ENCODE measurements around the gene PEX11G. TPM values are rescaled to one million over a fixed set of nuclear protein-coding genes. Genes with fewer than 3 reads are reported as not detected.
"Not testable (repeated sequence)": the region's sequence is repeated elsewhere in the genome, so short reads cannot be mapped to it uniquely, and the experiment has no call there.

The PEX11G gene
- polyA plus RNA-seq, 4 donors = 5.8 to 9.2 (median 7.9) TPM

GRCh38 chr19:7441468-7442146, 47.2 kb downstream of the PEX11G start:
- DNase-seq (ENCODE audit: low read depth in 4 of 4, low spot score in 2 of 4) = no peak

DNA sequence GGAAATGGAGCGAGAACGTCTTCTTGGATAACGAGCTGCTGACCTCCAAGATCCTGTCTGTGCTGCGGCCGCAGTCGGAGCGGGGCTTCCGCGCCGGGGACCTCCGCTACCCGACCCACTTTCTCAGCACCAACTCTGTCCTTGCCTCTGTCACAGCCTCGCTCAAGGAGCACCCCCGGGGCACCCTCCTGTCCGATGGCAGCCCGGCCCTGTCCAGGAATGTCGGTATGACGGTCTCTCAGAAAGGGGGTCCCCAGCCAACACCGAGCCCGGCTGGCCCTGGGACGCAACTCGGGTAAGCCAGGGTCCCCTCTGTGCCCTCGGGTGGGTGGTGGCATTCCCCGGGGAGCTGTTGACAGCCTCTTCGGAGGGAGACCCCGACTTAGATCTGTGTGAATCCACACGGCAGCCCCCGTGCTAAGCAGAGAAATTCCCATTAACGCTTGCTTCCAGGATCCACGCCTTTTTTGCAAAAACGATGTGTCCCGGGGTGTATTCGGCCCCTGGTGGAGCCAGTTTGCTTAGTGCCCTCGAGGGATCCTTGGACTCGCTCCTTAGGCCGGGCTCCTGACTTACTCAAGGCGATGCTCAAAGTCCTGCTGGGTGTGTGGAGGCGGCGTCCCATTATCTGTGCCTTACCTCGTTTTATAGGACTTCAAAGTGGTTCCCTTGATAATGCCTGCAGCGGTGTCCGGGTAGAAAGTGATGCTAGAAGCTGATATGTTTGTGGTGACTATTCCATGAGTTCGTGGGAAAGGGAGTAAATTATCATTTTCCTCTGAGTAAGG, 48.5 kb downstream of the PEX11G start:
- no peak for DNase-seq (ENCODE audit: low read depth in 4 of 4, low spot score in 2 of 4)

DNA sequence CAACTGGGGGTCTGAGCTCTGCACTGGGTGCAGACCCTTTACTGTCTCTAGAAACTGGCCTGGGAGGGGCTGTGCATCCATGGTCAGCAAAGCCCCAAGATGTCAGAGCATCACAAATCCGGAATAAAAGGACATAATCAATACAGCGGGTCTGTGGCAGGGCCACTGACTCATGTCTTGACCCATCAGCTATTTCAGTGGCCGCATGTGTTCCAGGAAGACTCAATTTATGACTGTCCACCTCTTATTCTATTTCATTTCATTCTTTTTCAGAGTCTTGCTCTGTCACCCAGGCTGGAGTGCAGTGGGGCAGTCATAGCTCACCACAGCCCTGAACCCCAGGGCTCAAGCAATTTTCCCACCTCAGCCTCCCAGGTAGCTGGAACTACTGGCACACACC, 53.2 kb downstream of the PEX11G start:
- no peak for DNase-seq (ENCODE audit: low read depth in 4 of 4, low spot score in 2 of 4)

- no peak for DNase-seq (ENCODE audit: low read depth in 4 of 4, low spot score in 2 of 4)
Measured at GRCh38 chr19:7434391-7434790, 54.4 kb downstream of the PEX11G start.

DNA sequence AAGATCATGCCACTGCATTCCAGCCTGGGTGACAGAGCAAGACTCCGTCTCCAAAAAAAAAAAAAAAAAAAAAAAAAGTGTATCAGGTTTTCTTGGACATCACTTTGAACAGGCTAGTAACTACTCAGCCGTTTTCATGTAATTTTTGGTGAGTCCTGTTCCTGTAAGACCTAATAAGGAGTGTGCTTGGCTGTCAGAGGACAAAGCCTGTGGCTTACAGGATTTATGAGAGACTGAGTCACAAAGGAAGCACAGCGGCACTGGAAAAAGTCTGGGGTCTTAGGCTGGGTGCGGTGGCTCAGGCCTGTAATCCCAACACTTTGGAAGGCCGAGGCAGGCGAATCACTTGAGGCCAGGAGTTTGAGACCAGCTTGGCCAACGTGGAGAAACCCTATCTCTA, 55.4 kb downstream of the PEX11G start:
- DNase-seq (ENCODE audit: low read depth in 4 of 4, low spot score in 2 of 4) = not testable (repeated sequence)

DNA sequence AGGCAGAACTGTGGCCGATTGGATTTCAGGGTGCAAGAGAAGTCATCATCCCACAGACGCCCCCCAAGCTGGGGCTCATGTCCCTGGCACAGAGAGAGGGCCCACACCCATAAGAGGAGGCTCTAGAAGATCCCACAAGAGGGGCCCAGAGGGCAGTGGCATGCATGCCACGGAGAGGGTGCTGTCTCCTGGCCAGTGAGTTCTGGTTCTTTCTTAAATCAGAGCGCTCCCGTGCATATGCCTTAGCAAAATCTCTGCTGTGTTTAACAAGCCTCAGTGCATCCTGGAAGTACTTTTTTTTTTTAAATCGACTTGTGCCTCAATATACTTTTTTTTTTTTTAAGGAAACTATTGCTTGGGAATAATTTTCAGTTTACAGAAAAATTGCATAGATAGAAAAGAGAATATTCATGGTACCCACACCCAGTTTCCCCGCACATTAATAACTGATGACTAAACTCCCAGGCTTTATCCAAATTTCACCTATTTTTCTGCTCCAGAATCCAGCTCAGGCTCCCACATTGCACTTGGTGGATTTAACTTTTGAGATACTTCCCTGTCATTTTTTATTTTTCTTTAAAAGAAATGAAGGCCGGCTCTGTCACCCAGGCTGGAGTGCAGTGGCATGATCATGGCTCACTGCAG, 59.1 kb downstream of the PEX11G start:
- DNase-seq (ENCODE audit: low read depth in 4 of 4, low spot score in 2 of 4) = no peak

DNA sequence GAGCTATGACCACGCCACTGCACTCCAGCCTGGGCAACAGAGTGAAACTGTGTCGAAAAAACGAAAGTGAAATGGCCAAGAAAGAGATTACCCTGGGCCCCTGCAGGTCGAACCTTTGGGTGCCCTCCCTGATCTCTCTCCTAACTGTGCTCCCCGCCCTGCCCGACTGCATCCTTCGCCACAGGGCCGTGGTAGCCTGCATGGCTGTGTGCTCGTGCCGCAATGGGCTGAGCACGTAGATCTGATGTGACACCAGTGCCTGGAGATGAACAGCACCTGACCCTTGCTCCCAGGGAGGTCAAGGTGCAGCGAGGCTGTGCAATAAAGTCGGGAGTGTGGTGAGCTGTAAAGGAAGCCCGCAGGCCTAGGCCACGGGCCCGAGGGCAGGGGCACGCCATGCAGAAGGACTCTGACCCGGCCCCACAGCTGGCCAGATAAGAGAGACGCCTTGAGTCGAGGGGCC, 60.2 kb downstream of the PEX11G start:
- no peak for DNase-seq (ENCODE audit: low read depth in 4 of 4, low spot score in 2 of 4)

DNA sequence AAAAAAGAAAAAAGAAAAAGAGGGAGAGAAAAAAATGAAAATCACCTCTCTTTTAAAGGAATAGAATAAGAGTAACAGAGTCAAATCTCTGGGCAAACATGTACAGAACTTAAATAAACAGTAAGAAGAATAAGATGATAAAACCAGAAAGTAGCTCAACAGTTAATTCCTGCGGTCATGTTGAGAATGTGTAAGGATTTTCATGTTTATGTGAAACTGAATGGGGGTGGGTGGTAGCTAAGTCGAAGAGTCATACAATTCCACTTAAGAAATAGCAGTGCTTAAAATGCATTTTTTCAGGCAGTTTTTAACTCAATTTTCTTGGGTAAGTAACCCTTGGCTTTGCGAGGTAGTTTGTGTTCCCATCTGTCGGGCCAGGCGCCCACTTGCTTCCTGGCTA, 60.9 kb downstream of the PEX11G start:
- DNase-seq (ENCODE audit: low read depth in 4 of 4, low spot score in 2 of 4) = no peak

DNA sequence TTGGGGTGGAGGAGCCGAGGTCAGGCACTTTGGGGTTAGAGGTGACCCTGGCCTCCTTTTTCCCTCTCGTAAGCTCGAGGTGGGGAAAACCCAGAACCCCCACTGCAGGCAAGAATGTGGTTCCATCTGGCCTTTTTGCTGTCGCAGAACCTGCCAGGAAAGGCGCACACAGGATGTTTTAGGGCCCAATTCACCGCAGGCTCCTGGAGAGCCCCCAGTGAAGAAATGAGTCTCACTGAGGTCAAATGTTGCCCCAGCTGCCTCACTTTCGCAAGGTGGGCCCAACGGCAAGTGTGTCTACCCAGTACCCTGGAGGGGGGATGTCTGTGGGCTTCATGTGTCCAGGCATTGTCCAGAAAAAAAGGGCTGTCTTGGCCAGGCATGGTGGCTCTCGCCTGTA, 61.8 kb downstream of the PEX11G start:
- DNase-seq (ENCODE audit: low read depth in 4 of 4, low spot score in 2 of 4) = no peak

Other genes starting within 250 kb of the PEX11G start
- 10 to 100 TPM; 23.3 to 35.3 (median 28.7) TPM for gene INSR, start 194.6 kb downstream of the PEX11G start, polyA plus RNA-seq (ENCODE audit: insufficient read length in 4 of 4)
- 10 to 100 TPM; 27.5 to 38.4 (median 35.2) TPM for gene ARHGEF18, start 140.1 kb downstream of the PEX11G start, polyA plus RNA-seq (ENCODE audit: insufficient read length in 4 of 4)
- gene ZNF358, start 27.1 kb upstream of the PEX11G start, polyA plus RNA-seq (ENCODE audit: insufficient read length in 4 of 4) = 10 to 100 TPM; 33.2 to 76.0 (median 60.3) TPM
- 10 to 100 TPM; 12.3 to 24.0 (median 18.8) TPM for gene MCOLN1, start 33.6 kb upstream of the PEX11G start, polyA plus RNA-seq (ENCODE audit: insufficient read length in 4 of 4)
- gene PNPLA6, start 46.7 kb upstream of the PEX11G start, polyA plus RNA-seq (ENCODE audit: insufficient read length in 4 of 4) = 10 to 100 TPM; 30.6 to 59.3 (median 44.3) TPM
- 10 to 100 TPM; 12.3 to 30.3 (median 22.0) TPM for gene CAMSAP3, start 106.8 kb upstream of the PEX11G start, polyA plus RNA-seq (ENCODE audit: insufficient read length in 4 of 4)
- gene XAB2, start 140.5 kb upstream of the PEX11G start, polyA plus RNA-seq (ENCODE audit: insufficient read length in 4 of 4) = 10 to 100 TPM; 31.4 to 47.9 (median 42.1) TPM
- gene PET100, start 140.8 kb upstream of the PEX11G start, polyA plus RNA-seq (ENCODE audit: insufficient read length in 4 of 4) = 100 to 1,000 TPM in 3 of 4 donors, 10 to 100 TPM in 1; 99.2 to 131 (median 118) TPM
- gene PCP2, start 144.7 kb upstream of the PEX11G start, polyA plus RNA-seq (ENCODE audit: insufficient read length in 4 of 4) = 1 to 10 TPM in 3 of 4 donors, under 1 TPM in 1; 0.54 to 2.8 (median 1.5) TPM
- gene STXBP2, start 148.1 kb upstream of the PEX11G start, polyA plus RNA-seq (ENCODE audit: insufficient read length in 4 of 4) = 10 to 100 TPM; 58.7 to 87.6 (median 73.3) TPM
- 1 to 10 TPM in 2 of 4 donors, under 1 TPM in 2; 0.71 to 2.7 (median 1.7) TPM for gene RETN, start 180.0 kb upstream of the PEX11G start, polyA plus RNA-seq (ENCODE audit: insufficient read length in 4 of 4)
- under 1 TPM in 2 of 4 donors, not detected in 2; 0.21 to 0.36 TPM for gene MCEMP1, start 188.1 kb upstream of the PEX11G start, polyA plus RNA-seq (ENCODE audit: insufficient read length in 4 of 4)
- gene TRAPPC5, start 191.8 kb upstream of the PEX11G start, polyA plus RNA-seq (ENCODE audit: insufficient read length in 4 of 4) = 10 to 100 TPM; 42.7 to 97.1 (median 59.0) TPM
- under 1 TPM; 0.27 to 0.45 (median 0.31) TPM for gene FCER2, start 213.1 kb upstream of the PEX11G start, polyA plus RNA-seq (ENCODE audit: insufficient read length in 4 of 4)
- gene CLEC4G, start 243.1 kb upstream of the PEX11G start, polyA plus RNA-seq (ENCODE audit: insufficient read length in 4 of 4) = under 1 TPM in 1 of 4 donors, not detected in 3; 0.21 TPM

Measured in left renal cortex interstitium (tissue), 4 donors.